ENCODE results near the gene HAUS5. TPM values are rescaled to one million over a fixed set of nuclear protein-coding genes. Genes with fewer than 3 reads are reported as not detected.

HAUS5 gene
- total and polyA plus RNA-seq, 2 of the 8 experiments (the other 6 are each of a cell fraction or from before 2014, with no cell fraction given): 13.8 to 25.7 TPM

DNA sequence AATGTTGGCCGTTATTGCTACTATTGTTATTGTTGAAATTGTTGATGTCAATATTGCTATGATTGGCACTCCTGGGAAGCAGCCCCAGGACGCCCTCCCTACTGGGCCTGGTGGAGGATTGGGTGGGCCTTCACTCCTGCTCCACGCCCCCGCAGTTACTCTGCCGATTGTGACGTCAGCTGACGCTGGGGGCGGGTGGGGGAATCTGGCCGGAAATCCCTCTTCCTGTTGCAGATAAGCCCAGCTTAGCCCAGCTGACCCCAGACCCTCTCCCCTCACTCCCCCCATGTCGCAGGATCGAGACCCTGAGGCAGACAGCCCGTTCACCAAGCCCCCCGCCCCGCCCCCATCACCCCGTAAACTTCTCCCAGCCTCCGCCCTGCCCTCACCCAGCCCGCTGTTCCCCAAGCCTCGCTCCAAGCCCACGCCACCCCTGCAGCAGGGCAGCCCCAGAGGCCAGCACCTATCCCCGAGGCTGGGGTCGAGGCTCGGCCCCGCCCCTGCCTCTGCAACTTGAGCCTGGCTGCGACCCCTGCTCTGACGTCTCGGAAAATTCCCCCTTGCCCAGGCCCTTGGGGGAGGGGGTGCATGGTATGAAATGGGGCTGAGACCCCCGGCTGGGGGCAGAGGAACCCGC, 29.1 kb downstream of the HAUS5 start, which contains the start of gene ETV2 (continued):
- no peak for TF ChIP-seq CHD7 (IDR thresholded peaks at IDR 0.05; ENCODE audit: insufficient replicate concordance, low read length)
- TF ChIP-seq KDM5A (IDR thresholded peaks at IDR 0.05; ENCODE audit: low read length): no peak
- TF ChIP-seq BACH1 (IDR thresholded peaks at IDR 0.05; ENCODE audit: low read length): no peak
- TF ChIP-seq RBBP5 (IDR thresholded peaks at IDR 0.05; ENCODE audit: borderline replicate concordance, low read depth, low read length): no peak
- no peak for TF ChIP-seq ASH2L (IDR thresholded peaks at IDR 0.05; ENCODE audit: low read length)
- no peak for TF ChIP-seq SUZ12 (IDR thresholded peaks at IDR 0.05; ENCODE audit: low read length)
- TF ChIP-seq TCF12 (IDR thresholded peaks at IDR 0.05; ENCODE audit: low read depth, low read length): no peak
- no peak for TF ChIP-seq SP4 (IDR thresholded peaks at IDR 0.05; ENCODE audit: low read length)
- TF ChIP-seq KDM1A (IDR thresholded peaks at IDR 0.05; ENCODE audit: borderline replicate concordance, low read length): no peak
